Gastrocnemius medialis (tissue), 4 donors: ENCODE measurements around the gene NOL4L. TPM values are rescaled to one million over a fixed set of nuclear protein-coding genes. Genes with fewer than 3 reads are reported as not detected.

Source experiments
- ATAC-seq, 2 donors: fragments of 150-250 bp; one replicate each; pipeline ENCODE4 v1.9.1; 2016
- DNase-seq, 2 donors: peaks; one replicate each; pipeline ENCODE4 v3.0.0-alpha.2; 2019
- H3K27ac ChIP-seq, 4 donors: fragments of 200-600 bp; sonication (generic); 1 replicate in 1 of 4; 2 replicates in 3 of 4; pipeline ENCODE4 v1.5.1; 2016 to 2018; ENCODE audit warnings: mild to moderate bottlenecking in 2 of 4, moderate library complexity in 1 of 4
- H3K27me3 ChIP-seq, 3 donors: fragments of 200-600 bp; sonication (generic) in 2 of 3; 1 replicate in 1 of 3; 2 replicates in 2 of 3; pipeline versions ENCODE4 v1.5.1 to v1.6.0; 2016 to 2019; ENCODE audit warnings: mild to moderate bottlenecking in 1 of 3, moderate library complexity in 1 of 3
- H3K36me3 ChIP-seq, 2 donors: fragments of 200-600 bp; sonication (generic) in 1 of 2; one replicate each; pipeline ENCODE4 v1.5.1; 2017 to 2018
- H3K4me1 ChIP-seq, 2 donors: fragments of 200-600 bp; sonication (generic) in 1 of 2; one replicate each; pipeline ENCODE4 v1.5.1; 2016 to 2017; ENCODE audit warnings: mild to moderate bottlenecking in 2 of 2
- H3K4me3 ChIP-seq, 4 donors: fragments of 200-600 bp; sonication (generic) in 3 of 4; 1 replicate in 1 of 4; 2 replicates in 3 of 4; pipeline ENCODE4 v1.5.1; 2016 to 2019; ENCODE audit warnings: mild to moderate bottlenecking in 2 of 4
- H3K9me3 ChIP-seq, 3 donors: fragments of 200-600 bp; sonication (generic) in 2 of 3; 1 replicate in 1 of 3; 2 replicates in 2 of 3; pipeline ENCODE4 v1.5.1; 2016 to 2019
- CTCF ChIP-seq, 5 experiments: fragments of 450-650 bp in 3 of 5; fragments of 200-600 bp in 2 of 5; sonication (generic) in 2 of 5; IDR thresholded peaks in 4 of 5; conservative IDR thresholded peaks in 1 of 5; 1 replicate in 4 of 5; 2 replicates in 1 of 5; pipeline ENCODE4 v1.5.1; 2016 to 2019; ENCODE audit warnings: antibody characterized with exemption in 5 of 5, mild to moderate bottlenecking in 3 of 5, moderate library complexity in 3 of 5
- POLR2A ChIP-seq, 2 donors: fragments of 450-650 bp; IDR thresholded peaks; one replicate each; pipeline ENCODE4 v1.6.1; 2017; ENCODE audit warnings: antibody characterized with exemption in 2 of 2, mild to moderate bottlenecking in 2 of 2, moderate library complexity in 2 of 2
- in situ Hi-C, 4 donors: fragments of 200-750 bp; cut with MboI; loops; one replicate each; pipeline versions ENCODE4 v1.15.0 to v1.8.0; 2017; ENCODE audit warnings: low sequenced_read_pairs in 4 of 4
- intact Hi-C: fragments of 100-400 bp; cut with DNase I; formaldehyde crosslinking; loops from one replicate; pipeline ENCODE4 v1.15.1; 2023; ENCODE audit warnings: low total_unique reads
- total RNA-seq, 4 donors: library from RNA; depleted of rRNA; stranded (reverse); fragments of >200 nt; gene quantifications; one replicate each; pipeline versions ENCODE4 v1.1.0 to v1.2.3, GENCODE V29; 2016

NOL4L gene
- total RNA-seq, 4 donors from 2014 or later, result 1.4 to 1.9 (median 1.7) TPM

- ATAC-seq (no peak), DNase-seq (no peak)
- Histone ChIP-seq H3K36me3 (no peaks in the 10 kb centered on the region), H3K4me1 (no peaks in the 10 kb centered on the region), H3K27ac (no peak overlapping the region), H3K27me3 (no peaks in the 10 kb centered on the region), H3K9me3 (no peaks in the 10 kb centered on the region), H3K4me3 (no peak overlapping the region)
- in situ Hi-C loops, result no loop called here
- intact Hi-C loops, result no loop called here
- TF ChIP-seq POLR2A (IDR thresholded peaks at IDR 0.05) (no peak), CTCF (IDR thresholded peaks at IDR 0.05 in 4 of 5, conservative IDR thresholded peaks at IDR 0.05 in 1 of 5) (no peak)
These were observed 16.1 kb downstream of the NOL4L start for GRCh38 chr20:32569018-32569379.

GRCh38 chr20:32567384-32568178 lies 17.6 kb downstream of the NOL4L start:
- H3K4me1 ChIP-seq, result no peaks in the 10 kb centered on the region
- in situ Hi-C loops (no loop called here), intact Hi-C loops (no loop called here)
- H3K9me3 ChIP-seq, result no peaks in the 10 kb centered on the region
- H3K27ac ChIP-seq, result no peak overlapping the region
- no peak for ATAC-seq
- no peaks in the 10 kb centered on the region for H3K27me3 ChIP-seq
- DNase-seq, result no peak
- H3K4me3 ChIP-seq, result no peak overlapping the region
- no peaks in the 10 kb centered on the region for H3K36me3 ChIP-seq
- TF ChIP-seq CTCF (IDR thresholded peaks at IDR 0.05 in 4 of 5, conservative IDR thresholded peaks at IDR 0.05 in 1 of 5) (no peak), POLR2A (IDR thresholded peaks at IDR 0.05) (no peak)

- ATAC-seq, result no peak
- intact Hi-C loops (no loop called here), in situ Hi-C loops (no loop called here)
- DNase-seq, result no peak
- H3K27me3 ChIP-seq, result no peaks in the 10 kb centered on the region
- no peaks in the 10 kb centered on the region for H3K36me3 ChIP-seq
- no peaks in the 10 kb centered on the region for H3K4me1 ChIP-seq
- TF ChIP-seq POLR2A (IDR thresholded peaks at IDR 0.05), result no peak
- TF ChIP-seq CTCF (IDR thresholded peaks at IDR 0.05 in 4 of 5, conservative IDR thresholded peaks at IDR 0.05 in 1 of 5), result no peak
- no peaks in the 10 kb centered on the region for H3K9me3 ChIP-seq
- no peak overlapping the region for H3K4me3 ChIP-seq
- no peak overlapping the region for H3K27ac ChIP-seq
These were observed 18.5 kb downstream of the NOL4L start for GRCh38 chr20:32566379-32567374.

GRCh38 chr20:32565735-32566032 lies 19.4 kb downstream of the NOL4L start:
- Histone ChIP-seq H3K27ac (no peak overlapping the region), H3K27me3 (no peaks in the 10 kb centered on the region), H3K4me3 (no peak overlapping the region), H3K9me3 (no peaks in the 10 kb centered on the region), H3K4me1 (no peaks in the 10 kb centered on the region), H3K36me3 (no peaks in the 10 kb centered on the region)
- DNase-seq, result no peak
- in situ Hi-C loops, result no loop called here
- intact Hi-C loops, result no loop called here
- TF ChIP-seq POLR2A (IDR thresholded peaks at IDR 0.05) (no peak), CTCF (IDR thresholded peaks at IDR 0.05 in 4 of 5, conservative IDR thresholded peaks at IDR 0.05 in 1 of 5) (no peak)
- no peak for ATAC-seq
